A673 (cell line): ENCODE measurements around the gene EIF2B2. TPM values are rescaled to one million over a fixed set of nuclear protein-coding genes. Genes with fewer than 3 reads are reported as not detected.

Source experiments
- BruUV-seq: library from RNA; stranded (reverse); fragments of 400-500 nt; replicated peaks from 2 replicates; lab custom pipeline; 2021; lab: Mats Ljungman, UMichigan
- CTCF ChIA-PET: fragments of 300-600 bp; sonication (Branson Sonifier 250); formaldehyde crosslinking; loops from one replicate; lab custom pipeline; 2022; ENCODE audit warnings: antibody characterized with exemption; lab: Charles Lee
- POLR2A ChIA-PET: fragments of 300-600 bp; sonication (Branson Sonifier 250); formaldehyde crosslinking; loops from one replicate; lab custom pipeline; 2022; ENCODE audit warnings: antibody characterized with exemption; ENCODE audit not compliant: low non-redundant PET; lab: Charles Lee
- DNase-seq: peaks from one replicate; pipeline ENCODE4 v3.0.0-alpha.2; 2015; ENCODE audit warnings: low spot score
- H3K27ac ChIP-seq: fragments of 200-600 bp; sonication (generic); 2 replicates; pipeline ENCODE4 v1.5.1; 2016; ENCODE audit warnings: mixed run types, low read depth, mild to moderate bottlenecking, mixed read lengths, antibody characterized with exemption, low read length; ENCODE audit not compliant: poor library complexity, severe bottlenecking
- H3K27me3 ChIP-seq: fragments of 200-600 bp; sonication (generic); replicated peaks from 2 replicates; pipeline ENCODE4 v1.6.1; 2017; ENCODE audit warnings: mixed run types, low read depth, mild to moderate bottlenecking, mixed read lengths, antibody characterized with exemption, low read length; ENCODE audit not compliant: insufficient read depth, poor library complexity
- H3K36me3 ChIP-seq: fragments of 200-600 bp; sonication (generic); 2 replicates; pipeline ENCODE4 v1.6.1; 2016; ENCODE audit warnings: mixed run types, mild to moderate bottlenecking, mixed read lengths, antibody characterized with exemption, low read length; ENCODE audit not compliant: insufficient read depth, poor library complexity, severe bottlenecking
- H3K4me1 ChIP-seq: fragments of 200-600 bp; sonication (generic); 2 replicates; pipeline ENCODE4 v1.6.1; 2017; ENCODE audit warnings: mixed run types, mild to moderate bottlenecking, mixed read lengths, antibody characterized with exemption, low read length; ENCODE audit not compliant: insufficient read depth, poor library complexity, severe bottlenecking
- H3K4me3 ChIP-seq: fragments of 200-600 bp; sonication (generic); 2 replicates; pipeline ENCODE4 v1.5.1; 2016; ENCODE audit warnings: low read depth, mixed run types, mild to moderate bottlenecking, mixed read lengths, low read length; ENCODE audit not compliant: poor library complexity, severe bottlenecking
- H3K9me3 ChIP-seq: fragments of 200-600 bp; sonication (generic); 2 replicates; pipeline ENCODE4 v1.6.1; 2016; ENCODE audit warnings: mixed run types, low read depth, mild to moderate bottlenecking, mixed read lengths, antibody characterized with exemption, low read length; ENCODE audit not compliant: poor library complexity, severe bottlenecking
- EZH2 ChIP-seq: fragments of 200-600 bp; sonication (generic); IDR thresholded peaks from 2 replicates; pipeline ENCODE4 v1.6.1; 2017; ENCODE audit warnings: borderline replicate concordance, low read depth, mild to moderate bottlenecking, mixed read lengths, antibody characterized with exemption, low read length; ENCODE audit not compliant: poor library complexity, severe bottlenecking
- intact Hi-C: fragments of 100-400 bp; cut with micrococcal nuclease; formaldehyde crosslinking; loops from one replicate; pipeline ENCODE4 v1.10.0; 2022; ENCODE audit not compliant: unreplicated experiment
- total RNA-seq: library from RNA; stranded (reverse); gene quantifications from 2 replicates; pipeline ENCODE4 v1.2.3, GENCODE V29; 2021
- TF ChIP-seq, protein P1 (sequence below): fragments of 300-800, 200-600 bp; sonication (generic); conservative IDR thresholded peaks from 2 replicates; pipeline ENCODE4 v1.5.1; 2017; ENCODE audit warnings: low read depth, mild to moderate bottlenecking, antibody characterized with exemption, low read length, moderate library complexity, mixed read lengths

The EIF2B2 gene
- total RNA-seq, 1 experiment from 2014 or later = 106 TPM

- DNase-seq = no peak
- intact Hi-C loops = no loop called here
- Histone ChIP-seq H3K27ac (no peak overlapping the region), H3K27me3 (no peaks in the 10 kb centered on the region), H3K9me3 (no peaks in the 10 kb centered on the region), H3K4me3 (no peak overlapping the region), H3K4me1 (peaks cover 32% of the 10 kb centered on the region), H3K36me3 (peaks cover 3% of the 10 kb centered on the region)
- ChIA-PET POLR2A (interaction anchor here (0.7 kb wide), 1 partner anchor 42 kb away, joined by 3 read pairs; no protein-coding TSS in a partner anchor), CTCF (no interaction called here)
- no peak for TF ChIP-seq EZH2
- TF ChIP-seq, protein P1, sequence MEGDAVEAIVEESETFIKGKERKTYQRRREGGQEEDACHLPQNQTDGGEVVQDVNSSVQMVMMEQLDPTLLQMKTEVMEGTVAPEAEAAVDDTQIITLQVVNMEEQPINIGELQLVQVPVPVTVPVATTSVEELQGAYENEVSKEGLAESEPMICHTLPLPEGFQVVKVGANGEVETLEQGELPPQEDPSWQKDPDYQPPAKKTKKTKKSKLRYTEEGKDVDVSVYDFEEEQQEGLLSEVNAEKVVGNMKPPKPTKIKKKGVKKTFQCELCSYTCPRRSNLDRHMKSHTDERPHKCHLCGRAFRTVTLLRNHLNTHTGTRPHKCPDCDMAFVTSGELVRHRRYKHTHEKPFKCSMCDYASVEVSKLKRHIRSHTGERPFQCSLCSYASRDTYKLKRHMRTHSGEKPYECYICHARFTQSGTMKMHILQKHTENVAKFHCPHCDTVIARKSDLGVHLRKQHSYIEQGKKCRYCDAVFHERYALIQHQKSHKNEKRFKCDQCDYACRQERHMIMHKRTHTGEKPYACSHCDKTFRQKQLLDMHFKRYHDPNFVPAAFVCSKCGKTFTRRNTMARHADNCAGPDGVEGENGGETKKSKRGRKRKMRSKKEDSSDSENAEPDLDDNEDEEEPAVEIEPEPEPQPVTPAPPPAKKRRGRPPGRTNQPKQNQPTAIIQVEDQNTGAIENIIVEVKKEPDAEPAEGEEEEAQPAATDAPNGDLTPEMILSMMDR = no peak
- no TSS peak for BruUV-seq
Observed at GRCh38 chr14:75016815-75017214, 14.1 kb downstream of the EIF2B2 start.

DNA sequence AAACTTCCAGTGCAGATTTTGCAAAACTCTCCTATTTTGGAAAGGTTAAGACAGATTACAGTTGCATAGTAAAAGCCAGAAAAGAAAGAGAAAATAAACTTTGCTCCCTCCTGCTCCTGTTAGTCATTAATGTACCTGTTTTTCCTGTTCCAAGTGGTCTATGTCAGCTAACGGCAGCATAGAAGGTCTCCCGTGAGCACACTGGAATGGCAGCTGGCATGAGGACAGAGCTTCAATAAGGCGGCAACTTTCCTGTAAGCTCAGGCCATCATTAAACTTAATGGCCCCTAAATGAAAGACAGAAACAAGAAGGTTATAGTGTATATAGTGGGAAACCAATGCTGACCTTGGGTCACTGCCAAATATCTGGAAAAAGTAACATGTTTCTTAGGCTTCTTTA lies 16.0 kb downstream of the EIF2B2 start:
- DNase-seq = no peak
- no peak overlapping the region for H3K4me3 ChIP-seq
- no TSS peak for BruUV-seq
- no peaks in the 10 kb centered on the region for H3K9me3 ChIP-seq
- intact Hi-C loops = no loop called here
- TF ChIP-seq, protein P1 = no peak
- TF ChIP-seq EZH2 = no peak
- peaks cover 3% of the 10 kb centered on the region for H3K36me3 ChIP-seq
- peaks cover 30% of the 10 kb centered on the region for H3K4me1 ChIP-seq
- ChIA-PET CTCF (interaction anchor here (0.6 kb wide), 1 partner anchor 37 kb away, joined by 3 read pairs; no protein-coding TSS in a partner anchor), POLR2A (no interaction called here)
- no peak overlapping the region for H3K27ac ChIP-seq
- no peaks in the 10 kb centered on the region for H3K27me3 ChIP-seq

- TF ChIP-seq, protein P1 = peak; percentile 52
- no peak for TF ChIP-seq EZH2
- BruUV-seq = no TSS peak
- no peak overlapping the region for H3K27ac ChIP-seq
- POLR2A ChIA-PET = interaction anchor here (0.6 kb wide), 1 partner anchor 112 kb away, joined by 5 read pairs; no protein-coding TSS in a partner anchor
- peak; percentile 39 for DNase-seq
- CTCF ChIA-PET = no interaction called here
- peaks cover 3% of the 10 kb centered on the region for H3K36me3 ChIP-seq
- intact Hi-C loops = no loop called here
- H3K4me1 ChIP-seq = peaks cover 5% of the 10 kb centered on the region
- no peak overlapping the region for H3K4me3 ChIP-seq
- no peaks in the 10 kb centered on the region for H3K27me3 ChIP-seq
- no peaks in the 10 kb centered on the region for H3K9me3 ChIP-seq
Observed at GRCh38 chr14:75022655-75023054, 19.9 kb downstream of the EIF2B2 start.
